ENCODE measurements around the gene OR2T5.
"Not testable (repeated sequence)": the region's sequence is repeated elsewhere in the genome, so short reads cannot be mapped to it uniquely, and the experiment has no call there.

The OR2T5 gene

GRCh38 chr1:248507773-248508172 lies 19.4 kb downstream of the OR2T5 start, which contains the start of gene OR2G6:
Gene OR2G6 (plus strand): TSS chr1:248508073. CDS start chr1:248521647, 13,574 bp downstream.
- DNase-seq (ENCODE audit: low spot score) = not testable (repeated sequence)

GRCh38 chr1:248510217-248510616 lies 21.8 kb downstream of the OR2T5 start:
- not testable (repeated sequence) for DNase-seq (ENCODE audit: low spot score)

GRCh38 chr1:248521856-248522255 lies 33.5 kb downstream of the OR2T5 start:
- no peak for DNase-seq (ENCODE audit: low spot score)

GRCh38 chr1:248537449-248537848 lies 49.1 kb downstream of the OR2T5 start:
- not testable (repeated sequence) for DNase-seq (ENCODE audit: low spot score)
